GM23338 (cell line): ENCODE results near the gene PROKR1.

Experiments
- CTCF ChIP-seq, 2 experiments: fragments of 200-600 bp in 1 of 2; sonication (generic) in 1 of 2; conservative IDR thresholded peaks; 2 replicates each; pipeline versions ENCODE4 v1.5.1 to v1.6.1; 2016 to 2017; ENCODE audit warnings: antibody characterized with exemption in 2 of 2, low read depth in 2 of 2, mild to moderate bottlenecking in 2 of 2, moderate library complexity in 1 of 2
- EZH2 ChIP-seq: fragments of 200-600 bp; sonication (generic); IDR thresholded peaks from one replicate; pipeline ENCODE4 v1.8.0; 2017; ENCODE audit warnings: antibody characterized with exemption, mild to moderate bottlenecking, low read depth; ENCODE audit not compliant: unreplicated experiment

- no peak for TF ChIP-seq CTCF (conservative IDR thresholded peaks at IDR 0.05; ENCODE audit: low read depth in 2 of 2)
- no peak for TF ChIP-seq EZH2
These were observed 30.3 kb downstream of the PROKR1 start for GRCh38 chr2:68673631-68674030.
